HPDE6-E6E7 (cell line): Measurements from ENCODE around the gene GNG12.

Experiments
- DNase-seq: peaks from one replicate; pipeline ENCODE4 v3.0.0; 2011; ENCODE audit warnings: missing footprints; ENCODE audit errors: extremely low spot score

GNG12 gene

DNA sequence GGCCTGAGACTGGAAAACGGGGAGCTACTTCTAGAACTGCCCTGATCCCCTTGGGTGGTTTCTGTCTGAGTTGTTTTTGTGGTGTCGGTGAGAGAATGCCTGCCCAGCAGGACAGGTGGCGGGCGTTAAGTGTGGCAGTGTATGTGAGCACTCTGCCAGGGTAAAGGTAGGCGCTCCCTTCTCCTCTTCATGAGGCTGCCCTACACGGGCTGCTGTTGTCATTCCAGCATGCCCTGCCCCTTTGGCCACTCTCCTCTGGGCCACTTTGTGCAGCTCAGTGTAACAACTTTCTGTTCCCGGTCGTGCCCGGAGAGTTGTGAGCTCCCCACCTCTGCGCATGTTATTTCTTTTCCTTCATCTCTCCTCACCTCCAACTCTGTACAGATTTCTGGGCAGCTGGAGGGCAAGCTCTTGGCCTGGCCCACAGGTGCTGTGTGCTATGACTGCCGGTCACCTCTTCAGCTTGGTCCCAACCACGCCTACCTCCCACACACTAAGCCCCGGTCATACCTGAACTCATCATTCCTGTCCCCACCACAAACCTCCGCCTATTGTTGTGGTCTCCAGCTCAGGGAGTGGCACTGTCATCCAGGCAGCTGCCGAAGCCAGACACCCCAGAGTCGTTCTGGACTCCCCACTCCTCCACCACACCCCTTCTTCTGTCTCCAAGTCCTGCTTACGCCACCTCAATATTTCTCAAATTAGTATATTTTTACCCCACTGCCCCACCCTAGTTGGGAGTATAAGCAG, 79.3 kb downstream of the GNG12 start:
- no peak for DNase-seq

GRCh38 chr1:67752306-67752705, 81.0 kb downstream of the GNG12 start:
- no peak for DNase-seq

GRCh38 chr1:67750691-67751054, 82.6 kb downstream of the GNG12 start:
- DNase-seq: no peak

GRCh38 chr1:67749844-67750690, 83.2 kb downstream of the GNG12 start:
- DNase-seq: peak; percentile 71

DNA sequence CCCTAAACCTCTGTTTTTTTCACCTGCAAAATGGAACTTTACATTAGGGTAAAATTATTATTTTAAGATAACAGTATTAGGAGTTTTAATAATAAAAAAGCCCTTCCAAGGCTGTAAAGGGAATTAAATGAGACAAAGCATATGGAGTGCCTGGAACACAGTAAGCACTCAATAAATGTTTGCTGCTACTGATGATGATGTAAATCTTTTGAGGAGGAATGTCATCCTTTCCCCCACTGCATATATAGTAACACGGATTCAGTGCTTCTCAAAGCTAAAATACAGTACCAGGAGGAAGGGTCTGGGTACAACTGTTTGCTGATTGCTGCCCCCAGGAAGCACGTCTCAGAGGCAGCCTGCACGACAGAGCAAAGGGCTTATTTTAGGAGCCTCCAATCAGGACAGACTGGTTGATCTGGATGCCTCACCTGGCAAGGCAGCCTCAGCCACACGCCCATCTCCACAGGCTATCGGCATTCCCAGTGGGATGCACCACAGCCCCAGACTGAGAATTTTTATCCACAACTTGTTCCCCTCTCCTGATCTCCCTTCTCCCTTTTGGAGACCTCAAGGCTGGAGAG, 83.9 kb downstream of the GNG12 start:
- no peak for DNase-seq

GRCh38 chr1:67748630-67749029, 84.6 kb downstream of the GNG12 start:
- DNase-seq: no peak

- no peak for DNase-seq
Observed at GRCh38 chr1:67747671-67748546, 85.4 kb downstream of the GNG12 start.

DNA sequence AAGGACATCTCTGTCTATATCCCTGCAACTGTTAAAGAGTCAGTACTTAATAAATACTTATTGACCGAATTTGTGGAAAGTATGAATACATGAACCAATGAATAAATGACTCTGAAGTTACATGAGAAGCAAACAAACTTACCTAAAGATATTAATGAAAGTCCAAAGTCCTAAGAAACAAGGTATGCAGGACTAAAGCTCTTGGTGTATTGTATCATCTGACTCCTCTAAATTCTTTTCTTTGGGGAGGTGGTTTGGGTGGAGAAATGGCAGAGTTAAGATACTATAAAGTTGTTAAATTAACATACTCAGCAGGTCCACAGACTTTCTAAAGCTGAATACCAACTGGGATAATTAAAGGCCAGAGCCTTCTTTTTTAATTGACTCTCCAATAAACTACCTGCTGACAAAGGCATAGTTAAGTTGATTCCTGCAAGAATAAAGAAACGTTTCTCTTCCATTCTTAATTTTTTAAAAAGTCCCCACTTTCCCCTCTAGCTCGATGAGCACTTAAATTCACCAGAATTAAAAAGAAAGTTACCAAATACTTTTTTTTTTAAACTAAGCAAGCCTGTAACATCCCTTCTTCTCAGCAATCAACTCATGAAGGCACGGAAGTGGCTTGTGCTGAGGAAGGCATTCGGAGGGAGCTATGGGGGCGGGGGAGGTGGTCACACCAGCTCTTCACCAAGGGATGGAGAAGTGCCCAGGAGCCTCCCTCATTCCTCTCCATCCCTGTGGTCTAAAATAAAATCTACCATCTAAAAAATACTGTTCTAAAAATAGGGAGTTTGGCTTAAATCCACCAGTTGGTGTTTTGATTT, 87.2 kb downstream of the GNG12 start:
- no peak for DNase-seq

DNA sequence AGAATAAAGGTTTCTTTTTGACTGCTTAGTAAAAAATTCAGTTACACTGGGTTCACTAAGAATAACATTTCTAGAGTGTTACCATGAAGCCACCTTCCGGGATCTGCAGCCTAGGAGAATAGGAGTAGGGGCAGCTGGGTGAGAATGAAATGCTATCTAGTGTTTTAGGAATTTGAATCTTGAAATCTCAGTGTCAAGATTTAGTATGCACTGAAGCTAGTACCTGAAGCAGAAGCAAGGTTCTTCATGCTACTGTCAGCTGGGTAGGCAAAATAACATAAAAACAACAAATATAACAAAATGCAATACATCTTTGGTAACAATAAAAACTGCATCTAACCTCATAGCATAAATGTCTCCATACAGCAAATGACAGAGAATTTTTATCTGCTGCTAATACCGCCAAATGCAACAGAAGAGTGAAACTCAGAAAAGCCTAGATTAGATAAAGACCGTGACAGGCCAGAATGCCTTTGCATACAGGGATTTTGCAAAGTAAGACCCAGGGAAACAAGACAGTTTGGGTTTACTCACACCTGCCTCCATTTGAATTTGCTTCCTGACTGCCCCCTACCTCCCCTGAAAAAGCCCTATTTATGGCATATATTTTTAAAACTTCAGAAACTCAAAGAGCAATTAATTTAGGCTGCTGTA, 90.1 kb downstream of the GNG12 start:
- no peak for DNase-seq

GRCh38 chr1:67741736-67742135, 91.5 kb downstream of the GNG12 start:
- DNase-seq: no peak

- no peak for DNase-seq
Observed at GRCh38 chr1:67741121-67741520, 92.1 kb downstream of the GNG12 start.

GRCh38 chr1:67740543-67740942, 92.7 kb downstream of the GNG12 start:
- DNase-seq: no peak

- no peak for DNase-seq
Observed at GRCh38 chr1:67739361-67739760, 93.9 kb downstream of the GNG12 start.

DNA sequence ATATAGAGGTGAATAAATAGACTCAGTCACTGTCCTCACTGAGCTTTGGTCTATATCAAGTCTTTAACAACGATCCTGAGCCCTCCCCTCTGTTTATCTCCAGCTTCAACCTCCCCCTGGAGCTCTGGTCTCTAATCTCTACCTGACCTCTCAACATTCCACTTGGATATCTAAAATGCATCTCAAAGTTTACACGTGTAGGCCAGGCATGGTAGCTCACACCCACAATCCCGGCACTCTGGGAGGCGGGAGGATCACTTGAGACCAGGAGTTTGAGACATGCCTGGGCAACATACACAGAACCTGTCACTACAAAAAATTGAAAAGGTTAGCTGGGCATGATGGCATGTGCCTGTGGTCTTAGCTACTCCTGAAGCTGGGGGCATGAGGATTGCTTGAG, 94.9 kb downstream of the GNG12 start:
- DNase-seq: no peak

GRCh38 chr1:67737875-67738274, 95.4 kb downstream of the GNG12 start:
- no peak for DNase-seq

DNA sequence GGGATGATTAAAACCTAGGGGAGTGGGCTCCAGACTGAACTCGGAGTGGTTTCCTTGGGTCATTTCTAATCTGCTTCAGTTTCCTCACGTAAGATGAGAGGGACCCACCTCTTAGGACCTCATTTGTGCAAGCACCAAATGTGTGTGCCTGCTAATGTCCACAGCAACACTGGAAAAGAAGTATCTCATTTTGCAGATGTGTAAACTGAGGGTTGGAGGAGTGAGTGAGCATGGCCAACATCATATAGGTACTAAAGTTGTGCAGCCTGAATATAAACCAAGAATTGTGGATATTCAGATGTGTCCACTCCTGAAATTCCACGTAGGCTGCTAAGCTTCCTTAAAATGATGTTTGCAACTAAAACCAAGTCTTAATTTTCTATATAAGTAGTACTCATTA, 96.5 kb downstream of the GNG12 start:
- no peak for DNase-seq

GRCh38 chr1:67735806-67736627, 97.2 kb downstream of the GNG12 start:
- peak; percentile 50 for DNase-seq

- DNase-seq: no peak
Observed at GRCh38 chr1:67735206-67735605, 98.1 kb downstream of the GNG12 start.

DNA sequence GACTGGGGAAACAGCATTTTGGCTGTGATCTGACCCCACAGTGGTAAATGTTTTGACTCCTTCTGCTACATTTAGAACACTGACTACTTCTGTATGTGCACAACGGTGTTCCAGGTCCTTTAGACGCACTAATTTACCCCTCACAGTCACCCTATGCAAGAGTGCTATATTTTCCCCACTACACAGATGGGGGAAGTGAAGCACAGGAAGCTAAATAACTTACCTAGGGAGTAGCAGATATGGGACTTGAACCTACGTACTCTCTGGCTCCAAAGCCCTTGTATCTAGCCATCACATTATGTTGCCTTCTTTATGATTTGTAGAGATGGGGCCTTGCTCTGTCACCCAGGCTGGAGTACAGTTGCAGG, 99.0 kb downstream of the GNG12 start:
- no peak for DNase-seq
